Adrenal gland (tissue), 12 donors: ENCODE results near the gene GLIS2. TPM values are rescaled to one million over a fixed set of nuclear protein-coding genes. Genes with fewer than 3 reads are reported as not detected.

Experiments
- DNase-seq, 7 donors: peaks; one replicate each; pipeline ENCODE4 v3.0.0-alpha.2; 2019 to 2020
- H3K27ac ChIP-seq, 5 donors: fragments of 200-600 bp; sonication (generic) in 4 of 5; 1 replicate in 3 of 5; 2 replicates in 2 of 5; pipeline versions ENCODE4 v1.5.1 to v1.8.0; 2016 to 2020; ENCODE audit warnings: mild to moderate bottlenecking in 1 of 5
- H3K27me3 ChIP-seq: fragments of 200-600 bp; 2 replicates; pipeline ENCODE4 v1.8.0; 2021
- H3K36me3 ChIP-seq, 2 donors: fragments of 200-600 bp; replicated peaks in 1 of 2; 1 replicate in 1 of 2; 2 replicates in 1 of 2; pipeline versions ENCODE4 v1.5.1 to v1.8.0; 2018 to 2022
- H3K4me1 ChIP-seq, 2 donors: fragments of 200-600 bp; replicated peaks in 1 of 2; 1 replicate in 1 of 2; 2 replicates in 1 of 2; pipeline versions ENCODE4 v1.5.1 to v1.8.0; 2018 to 2021
- H3K4me3 ChIP-seq, 4 donors: fragments of 200-600 bp; sonication (generic) in 3 of 4; one replicate each; pipeline ENCODE4 v1.5.1; 2016 to 2018
- H3K9me3 ChIP-seq, 3 donors: fragments of 200-600 bp; sonication (generic) in 1 of 3; replicated peaks in 1 of 3; 1 replicate in 2 of 3; 2 replicates in 1 of 3; pipeline versions ENCODE4 v1.5.1 to v1.8.0; 2016 to 2021
- POLR2A ChIP-seq, 2 donors: fragments of 450-650 bp; IDR thresholded peaks; one replicate each; pipeline ENCODE4 v1.6.1; 2017; ENCODE audit warnings: antibody characterized with exemption in 2 of 2, mild to moderate bottlenecking in 2 of 2, moderate library complexity in 1 of 2
- WGBS, 4 donors: extraction: QIAGEN DNeasy Blood & Tissue Kit in 2 of 4; methylation state at CpG; one replicate each; pipeline versions ENCODE4 v1.1.5 to v1.1.7; 2013 to 2017; 5-methylcytosine and 5-hydroxymethylcytosine counted together
- intact Hi-C, 2 donors: fragments of 100-400 bp; cut with DNase I; formaldehyde crosslinking; loops; one replicate each; pipeline versions ENCODE4 v1.14.1 to v1.15.0; 2022 to 2023
- polyA plus RNA-seq, 3 donors: library from polyadenylated mRNA; stranded (reverse); fragments of 200-250 nt in 2 of 3; fragments of 350-450 nt in 1 of 3; fragmentation: Illumina TruSeq in 1 of 3; extraction: RNeasy Lipid Tissue Mini Kit (QIAGEN cat#74804) in 1 of 3; gene quantifications; one replicate each; pipeline ENCODE4 v1.2.3, GENCODE V29; 2013 to 2014
- total RNA-seq, 9 donors: library from RNA; depleted of rRNA in 4 of 9; stranded (reverse); fragments of >200 nt in 4 of 9; fragments of 120-200 nt in 1 of 9; fragmentation: NEBNext Ultra II Directional in 1 of 9; extraction: Animal tissue kit (Norgen Biotek cat#: 25700) in 1 of 9; gene quantifications; one replicate each; pipeline versions ENCODE4 v1.1.0 to v1.2.4, GENCODE V29; 2013 to 2023
- TF ChIP-seq, protein P1 (sequence below), 6 experiments: fragments of 450-650 bp in 4 of 6; fragments of 200-600 bp in 2 of 6; sonication (generic) in 1 of 6; IDR thresholded peaks; 1 replicate in 5 of 6; 2 replicates in 1 of 6; pipeline versions ENCODE4 v1.5.1 to v1.8.0; 2016 to 2021; ENCODE audit warnings: antibody characterized with exemption in 6 of 6, mild to moderate bottlenecking in 2 of 6, moderate library complexity in 1 of 6
- donor health status: healthy with polysubstance abuse.
- donor health status: Bipolar disorder and iron deficiency.
- donor health status: DM: yes; HTN: yes; CAD: no.
- donor health status: DM: no; HTN: no; CAD: no.
- donor health status: DM: no; HTN: no; CAD: no.
- donor health status: DM: yes; HTN: yes; CAD: no.

Gene GLIS2
- total and polyA plus RNA-seq, 12 donors, result 2.0 to 36.2 (median 17.0) TPM

DNA sequence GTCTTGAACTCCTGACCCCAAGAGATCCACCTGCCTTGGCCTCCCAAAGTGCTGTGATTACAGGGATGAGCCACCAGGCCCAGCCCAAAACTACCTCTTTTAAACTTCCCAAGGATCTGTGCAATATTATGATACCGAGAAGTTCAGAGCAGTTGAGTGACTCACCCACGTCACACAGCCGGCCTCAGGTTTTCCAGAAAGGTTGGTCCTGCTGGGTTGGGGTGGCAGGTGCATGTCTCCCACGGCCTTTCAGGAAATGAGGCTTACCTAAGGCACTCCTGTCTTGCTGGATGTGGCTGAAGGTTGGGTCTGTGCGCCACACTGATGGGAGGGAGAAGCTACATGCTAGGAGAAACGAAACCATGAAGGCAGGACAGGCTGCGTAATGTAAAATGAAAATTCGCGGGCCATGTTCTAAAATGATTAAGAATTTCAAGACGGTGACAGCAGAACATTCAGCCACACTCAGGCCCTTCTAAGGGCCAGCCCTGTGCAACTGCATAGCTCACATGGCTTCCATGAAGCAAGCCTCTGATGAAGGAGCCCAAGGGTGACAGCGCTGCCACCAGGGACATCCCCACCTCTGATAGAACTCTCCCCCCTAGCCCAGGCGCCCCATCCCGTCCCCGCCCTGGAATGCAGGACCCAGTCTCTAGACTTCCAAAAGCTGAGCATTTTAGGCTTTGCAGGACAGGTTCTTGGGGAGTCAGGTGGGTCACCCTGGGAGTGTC lies 6.6 kb upstream of the GLIS2 start:
- Histone ChIP-seq H3K4me1 (peaks cover 7 to 12% of the 10 kb centered on the region in 2 donors), H3K9me3 (no peaks in the 10 kb centered on the region), H3K27ac (peak overlapping the region in 2 of 5 donors; percentile 10 to 71), H3K27me3 (no peaks in the 10 kb centered on the region), H3K4me3 (no peak overlapping the region), H3K36me3 (no peaks in the 10 kb centered on the region)
- DNase-seq, result no peak
- intact Hi-C loops, result no loop called here
- TF ChIP-seq, protein P1, sequence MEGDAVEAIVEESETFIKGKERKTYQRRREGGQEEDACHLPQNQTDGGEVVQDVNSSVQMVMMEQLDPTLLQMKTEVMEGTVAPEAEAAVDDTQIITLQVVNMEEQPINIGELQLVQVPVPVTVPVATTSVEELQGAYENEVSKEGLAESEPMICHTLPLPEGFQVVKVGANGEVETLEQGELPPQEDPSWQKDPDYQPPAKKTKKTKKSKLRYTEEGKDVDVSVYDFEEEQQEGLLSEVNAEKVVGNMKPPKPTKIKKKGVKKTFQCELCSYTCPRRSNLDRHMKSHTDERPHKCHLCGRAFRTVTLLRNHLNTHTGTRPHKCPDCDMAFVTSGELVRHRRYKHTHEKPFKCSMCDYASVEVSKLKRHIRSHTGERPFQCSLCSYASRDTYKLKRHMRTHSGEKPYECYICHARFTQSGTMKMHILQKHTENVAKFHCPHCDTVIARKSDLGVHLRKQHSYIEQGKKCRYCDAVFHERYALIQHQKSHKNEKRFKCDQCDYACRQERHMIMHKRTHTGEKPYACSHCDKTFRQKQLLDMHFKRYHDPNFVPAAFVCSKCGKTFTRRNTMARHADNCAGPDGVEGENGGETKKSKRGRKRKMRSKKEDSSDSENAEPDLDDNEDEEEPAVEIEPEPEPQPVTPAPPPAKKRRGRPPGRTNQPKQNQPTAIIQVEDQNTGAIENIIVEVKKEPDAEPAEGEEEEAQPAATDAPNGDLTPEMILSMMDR (IDR thresholded peaks at IDR 0.05), result no peak
- TF ChIP-seq POLR2A (IDR thresholded peaks at IDR 0.05), result no peak
- 88 to 94% (median 91%) methylated on average over 11 to 14 of the region's 14 CpGs for WGBS, 4 donors

DNA sequence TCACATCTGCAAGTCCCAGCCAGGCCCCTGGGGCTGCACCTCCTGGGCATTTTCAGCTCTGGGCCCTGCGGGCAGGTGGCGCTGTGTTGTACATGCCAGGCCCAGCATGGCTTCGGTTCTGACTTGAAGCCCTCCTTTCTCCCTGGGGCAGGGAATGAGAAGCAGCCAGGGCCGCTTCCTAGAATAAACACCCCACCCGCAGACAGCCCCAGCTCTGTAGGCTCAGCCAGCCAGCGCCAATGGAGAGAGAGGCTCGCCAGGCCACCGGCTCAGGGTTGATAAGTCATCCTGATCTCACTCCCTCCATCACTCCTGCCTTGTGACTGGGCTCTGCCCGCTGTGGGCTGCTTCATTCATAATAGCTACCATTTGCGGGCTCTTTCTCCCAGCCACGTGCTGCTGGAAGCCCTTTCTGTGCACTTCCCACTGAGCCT lies 6.0 kb upstream of the GLIS2 start:
- Histone ChIP-seq H3K36me3 (no peaks in the 10 kb centered on the region), H3K4me3 (no peak overlapping the region), H3K4me1 (peaks cover 10 to 18% of the 10 kb centered on the region in 2 donors), H3K27me3 (no peaks in the 10 kb centered on the region), H3K9me3 (no peaks in the 10 kb centered on the region), H3K27ac (peak overlapping the region in 4 of 5 donors; percentile 10 to 71 (median 44))
- DNase-seq, result peak; percentile 61 to 86 (median 80)
- intact Hi-C loops, result no loop called here
- TF ChIP-seq, protein P1 (IDR thresholded peaks at IDR 0.05), result peak; percentile 54 to 72 (median 66)
- TF ChIP-seq POLR2A (IDR thresholded peaks at IDR 0.05), result peak in 1 of 2 donors; percentile 17
- 34 to 41% (median 37%) methylated on average over 5 to 11 of the region's 11 CpGs for WGBS, 4 donors

GRCh38 chr16:4313563-4314531 lies 2.0 kb upstream of the GLIS2 start:
- Histone ChIP-seq H3K36me3 (no peaks in the 10 kb centered on the region), H3K27ac (peak overlapping the region in 2 of 5 donors; percentile 93 to 97), H3K9me3 (no peaks in the 10 kb centered on the region), H3K27me3 (no peaks in the 10 kb centered on the region), H3K4me1 (peaks cover 29 to 31% of the 10 kb centered on the region in 2 donors), H3K4me3 (no peak overlapping the region)
- intact Hi-C loops, result no loop called here
- peak in 6 of 7 donors; percentile 54 to 82 (median 78) for DNase-seq
- 16 to 30% (median 16%) methylated on average over 26 to 43 of the region's 43 CpGs for WGBS, 4 donors
- TF ChIP-seq, protein P1 (IDR thresholded peaks at IDR 0.05), result peak; percentile 51 to 82 (median 70)
- peak in 1 of 2 donors; percentile 32 for TF ChIP-seq POLR2A (IDR thresholded peaks at IDR 0.05)
